Keratinocyte (primary cell): ENCODE data around the gene SPECC1L. TPM values are rescaled to one million over a fixed set of nuclear protein-coding genes. Genes with fewer than 3 reads are reported as not detected.

Experiments
- DNase-seq: peaks from one replicate; pipeline ENCODE4 v3.0.0-alpha.2; 2011; ENCODE audit warnings: low read depth, missing footprints, low spot score
- FAIRE-seq: peaks from 2 replicates; lab custom pipeline; 2011; peaks lifted over from hg19 to GRCh38; lab: Jason Lieb, UNC
- H2AFZ ChIP-seq: 2 replicates; pipeline ENCODE4 v1.6.0; 2012; ENCODE audit warnings: low read length, control low read depth, inconsistent platforms; ENCODE audit not compliant: control insufficient read depth
- H3K27ac ChIP-seq: 2 replicates; pipeline ENCODE4 v1.5.1; 2011; ENCODE audit warnings: low read length; ENCODE audit not compliant: control insufficient read depth, insufficient read depth
- H3K27me3 ChIP-seq: 3 replicates; pipeline ENCODE4 v1.6.0; 2011; ENCODE audit warnings: low read length; ENCODE audit not compliant: control insufficient read depth, insufficient read depth; ENCODE audit errors: extremely low read depth
- H3K36me3 ChIP-seq, 2 experiments: 2 replicates in 1 of 2; 3 replicates in 1 of 2; pipeline ENCODE4 v1.5.1; 2011; ENCODE audit warnings: low read length in 2 of 2, mild to moderate bottlenecking in 1 of 2; ENCODE audit not compliant: control insufficient read depth in 2 of 2, insufficient read depth in 2 of 2; ENCODE audit errors: extremely low read depth in 1 of 2
- H3K4me1 ChIP-seq: 3 replicates; pipeline ENCODE4 v1.5.1; 2011; ENCODE audit warnings: low read length; ENCODE audit not compliant: control insufficient read depth, insufficient read depth; ENCODE audit errors: extremely low read depth
- H3K4me2 ChIP-seq: 3 replicates; pipeline ENCODE4 v1.6.0; 2011; ENCODE audit warnings: low read depth, low read length; ENCODE audit not compliant: control insufficient read depth, insufficient read depth; ENCODE audit errors: extremely low read depth
- H3K4me3 ChIP-seq, 3 experiments: fragments of 200-600 bp in 1 of 3; sonication (generic) in 1 of 3; 2 replicates in 2 of 3; 3 replicates in 1 of 3; pipeline ENCODE4 v1.5.1; 2011 to 2016; ENCODE audit warnings: low read length in 3 of 3, mild to moderate bottlenecking in 3 of 3, control low read depth in 2 of 3, inconsistent platforms in 1 of 3, low read depth in 1 of 3, mixed read lengths in 1 of 3, mixed run types in 1 of 3, moderate library complexity in 1 of 3; ENCODE audit not compliant: control insufficient read depth in 2 of 3, insufficient read depth in 2 of 3; ENCODE audit errors: extremely low read depth in 1 of 3
- H3K79me2 ChIP-seq: 2 replicates; pipeline ENCODE4 v1.6.0; 2012; ENCODE audit warnings: low read length; ENCODE audit not compliant: control insufficient read depth, insufficient read depth
- H3K9ac ChIP-seq: 3 replicates; pipeline ENCODE4 v1.6.0; 2011; ENCODE audit warnings: low read length; ENCODE audit not compliant: control insufficient read depth, insufficient read depth; ENCODE audit errors: extremely low read depth
- H3K9me1 ChIP-seq: 3 replicates; pipeline ENCODE4 v1.6.0; 2011; ENCODE audit warnings: low read length; ENCODE audit not compliant: control insufficient read depth, insufficient read depth; ENCODE audit errors: extremely low read depth
- H3K9me3 ChIP-seq: 2 replicates; pipeline ENCODE4 v1.5.1; 2012; ENCODE audit warnings: low read depth, low read length; ENCODE audit not compliant: control insufficient read depth
- H4K20me1 ChIP-seq: 3 replicates; pipeline ENCODE4 v1.6.0; 2011; ENCODE audit warnings: low read length; ENCODE audit not compliant: control insufficient read depth, insufficient read depth; ENCODE audit errors: extremely low read depth
- EZH2 ChIP-seq: IDR thresholded peaks from one replicate; pipeline ENCODE4 v1.6.1; 2012; ENCODE audit warnings: inconsistent platforms, mild to moderate bottlenecking, low read length, moderate library complexity
- dilution Hi-C: fragments of 300-500 bp; cut with MboI; formaldehyde crosslinking; loops from one replicate; pipeline ENCODE4 v1.7.0; 2020; ENCODE audit warnings: low sequenced_read_pairs; ENCODE audit not compliant: extremely low pct_ligation_motif_present
- polyA plus RNA-seq, 5 experiments: library from polyadenylated mRNA; depleted of rRNA in 3 of 5; stranded (reverse) in 3 of 5; stranded (forward) in 1 of 5; unstranded in 1 of 5; fragments of >200 nt; gene quantifications; 1 replicate in 1 of 5; 2 replicates in 3 of 5; 3 replicates in 1 of 5; pipeline versions ENCODE4 v1.2.1 to v1.2.3, GENCODE V29; 2011 to 2012; ENCODE audit warnings: missing spikeins in 2 of 5, low read depth in 1 of 5, low replicate concordance in 1 of 5
- TF ChIP-seq, protein P1 (sequence below), 3 experiments: IDR thresholded peaks in 1 of 3; conservative IDR thresholded peaks in 1 of 3; optimal IDR thresholded peaks in 1 of 3; 2 replicates in 2 of 3; 3 replicates in 1 of 3; pipeline versions ENCODE3 to v1.5.1; 2011; ENCODE audit warnings: low read length in 3 of 3, mild to moderate bottlenecking in 3 of 3, moderate library complexity in 2 of 3, control low read depth in 1 of 3, inconsistent platforms in 1 of 3; ENCODE audit not compliant: insufficient read depth in 2 of 3; ENCODE audit errors: extremely low read depth in 1 of 3

SPECC1L gene
- polyA plus RNA-seq, 1 donor (not counting 4 experiments of a cell fraction or from before 2014, with no cell fraction given): 19.3 TPM

- no peak for FAIRE-seq
- peaks cover 18% of the 10 kb centered on the region for H3K4me1 ChIP-seq
- TF ChIP-seq, protein P1, sequence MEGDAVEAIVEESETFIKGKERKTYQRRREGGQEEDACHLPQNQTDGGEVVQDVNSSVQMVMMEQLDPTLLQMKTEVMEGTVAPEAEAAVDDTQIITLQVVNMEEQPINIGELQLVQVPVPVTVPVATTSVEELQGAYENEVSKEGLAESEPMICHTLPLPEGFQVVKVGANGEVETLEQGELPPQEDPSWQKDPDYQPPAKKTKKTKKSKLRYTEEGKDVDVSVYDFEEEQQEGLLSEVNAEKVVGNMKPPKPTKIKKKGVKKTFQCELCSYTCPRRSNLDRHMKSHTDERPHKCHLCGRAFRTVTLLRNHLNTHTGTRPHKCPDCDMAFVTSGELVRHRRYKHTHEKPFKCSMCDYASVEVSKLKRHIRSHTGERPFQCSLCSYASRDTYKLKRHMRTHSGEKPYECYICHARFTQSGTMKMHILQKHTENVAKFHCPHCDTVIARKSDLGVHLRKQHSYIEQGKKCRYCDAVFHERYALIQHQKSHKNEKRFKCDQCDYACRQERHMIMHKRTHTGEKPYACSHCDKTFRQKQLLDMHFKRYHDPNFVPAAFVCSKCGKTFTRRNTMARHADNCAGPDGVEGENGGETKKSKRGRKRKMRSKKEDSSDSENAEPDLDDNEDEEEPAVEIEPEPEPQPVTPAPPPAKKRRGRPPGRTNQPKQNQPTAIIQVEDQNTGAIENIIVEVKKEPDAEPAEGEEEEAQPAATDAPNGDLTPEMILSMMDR (optimal IDR thresholded peaks at IDR 0.05 in 1 of 3, IDR thresholded peaks at IDR 0.05 in 1 of 3, conservative IDR thresholded peaks at IDR 0.05 in 1 of 3; ENCODE audit: extremely low read depth in 1 of 3, insufficient read depth in 2 of 3, low read length in 3 of 3): no peak
- no peak for TF ChIP-seq EZH2
Measured at GRCh38 chr22:24422102-24422665, 151.6 kb downstream of the SPECC1L start.

DNA sequence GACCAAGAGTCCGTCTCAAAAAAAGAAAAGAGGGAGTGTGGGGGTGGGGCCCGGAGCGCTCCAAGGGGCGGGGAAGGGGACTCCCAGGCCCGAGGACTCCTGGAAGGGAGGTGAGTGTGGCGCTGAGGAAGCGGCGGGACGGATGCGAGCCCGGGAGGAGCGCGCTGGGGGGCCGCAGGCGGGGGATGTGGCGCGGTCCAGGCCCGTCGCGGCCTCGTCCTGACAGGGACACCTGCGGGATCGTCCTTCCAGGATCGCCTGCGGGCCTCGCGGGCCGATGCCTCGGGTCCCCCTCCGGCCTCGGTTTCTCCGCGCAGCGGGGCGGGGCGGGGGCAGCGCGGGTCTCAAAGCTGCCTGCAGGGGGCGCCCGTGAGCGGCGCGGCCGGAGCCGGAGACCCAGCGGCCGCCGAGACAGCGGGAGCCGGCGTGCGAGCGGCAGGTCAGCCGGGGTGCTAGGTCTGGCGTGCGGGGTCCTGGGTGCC is 152.9 kb downstream of the SPECC1L start:
- Histone ChIP-seq H3K79me2 (no peaks in the 10 kb centered on the region), H2AFZ (no peak overlapping the region), H3K27ac (no peak overlapping the region), H3K4me2 (peak overlapping the region; percentile 45), H3K4me1 (peaks cover 24% of the 10 kb centered on the region), H3K9me1 (no peaks in the 10 kb centered on the region), H3K4me3 (peak overlapping the region in 2 of 3 experiments; percentile 47 to 63), H4K20me1 (no peaks in the 10 kb centered on the region), H3K27me3 (peaks cover 37% of the 10 kb centered on the region), H3K9ac (no peak overlapping the region), H3K9me3 (no peaks in the 10 kb centered on the region), H3K36me3 (no peaks in the 10 kb centered on the region)
- DNase-seq: no peak
- dilution Hi-C loops: no loop called here
- FAIRE-seq: no peak
- TF ChIP-seq, protein P1 (optimal IDR thresholded peaks at IDR 0.05 in 1 of 3, IDR thresholded peaks at IDR 0.05 in 1 of 3, conservative IDR thresholded peaks at IDR 0.05 in 1 of 3; ENCODE audit: extremely low read depth in 1 of 3, insufficient read depth in 2 of 3, low read length in 3 of 3): peak; percentile 50 to 72 (median 65)
- TF ChIP-seq EZH2: no peak

More at GRCh38 chr22:24422102-24422665, 151.6 kb downstream of the SPECC1L start:
- Histone ChIP-seq H4K20me1 (no peaks in the 10 kb centered on the region), H3K4me2 (no peak overlapping the region), H3K36me3 (no peaks in the 10 kb centered on the region), H3K9me3 (no peaks in the 10 kb centered on the region), H3K4me3 (no peak overlapping the region), H2AFZ (no peak overlapping the region), H3K9me1 (no peaks in the 10 kb centered on the region), H3K27me3 (peaks cover 32% of the 10 kb centered on the region), H3K79me2 (no peaks in the 10 kb centered on the region), H3K9ac (no peak overlapping the region), H3K27ac (no peak overlapping the region)
- no peak for DNase-seq
- dilution Hi-C loops: no loop called here
